Lung (tissue), 12 donors: ENCODE measurements around the gene MINDY2. TPM values are rescaled to one million over a fixed set of nuclear protein-coding genes. Genes with fewer than 3 reads are reported as not detected.
"Not testable (repeated sequence)": the region's sequence is repeated elsewhere in the genome, so short reads cannot be mapped to it uniquely, and the experiment has no call there.

Experiments
- ATAC-seq: fragments of 200-7000 bp; cut with Tn5 transposase; one replicate; pipeline ENCODE4 v1.9.1; 2020; ENCODE audit warnings: moderate number of reproducible peaks; ENCODE audit not compliant: insufficient read depth, low FRiP score
- DNase-seq, 3 donors: peaks; one replicate each; pipeline ENCODE4 v3.0.0-alpha.2; 2013 to 2017
- H3K27ac ChIP-seq, 2 donors: one replicate each; pipeline ENCODE4 v1.5.1; 2013; ENCODE audit warnings: mild to moderate bottlenecking in 2 of 2, moderate library complexity in 2 of 2, control low read depth in 1 of 2, inconsistent platforms in 1 of 2, low read depth in 1 of 2, low read length in 1 of 2
- H3K27me3 ChIP-seq, 3 donors: one replicate each; pipeline ENCODE4 v1.5.1; 2013; ENCODE audit warnings: low read length in 2 of 3; ENCODE audit not compliant: control insufficient read depth in 3 of 3, insufficient read depth in 3 of 3
- H3K36me3 ChIP-seq, 4 donors: one replicate each; pipeline ENCODE4 v1.5.1; 2013; ENCODE audit warnings: low read length in 4 of 4, mild to moderate bottlenecking in 1 of 4, moderate library complexity in 1 of 4; ENCODE audit not compliant: control insufficient read depth in 4 of 4, insufficient read depth in 4 of 4
- H3K4me1 ChIP-seq, 5 donors: one replicate each; pipeline ENCODE4 v1.5.1; 2013; ENCODE audit warnings: low read length in 5 of 5, mild to moderate bottlenecking in 2 of 5, moderate library complexity in 1 of 5; ENCODE audit not compliant: control insufficient read depth in 5 of 5, insufficient read depth in 5 of 5
- H3K4me3 ChIP-seq: one replicate; pipeline ENCODE4 v1.5.1; 2013; ENCODE audit warnings: mild to moderate bottlenecking, control low read depth, moderate library complexity
- H3K9ac ChIP-seq, 2 donors: one replicate each; pipeline ENCODE4 v1.5.1; 2013; ENCODE audit warnings: low read length in 2 of 2, control low read depth in 1 of 2; ENCODE audit not compliant: insufficient read depth in 1 of 2
- H3K9me3 ChIP-seq, 4 donors: one replicate each; pipeline ENCODE4 v1.5.1; 2013; ENCODE audit warnings: low read length in 3 of 4, mild to moderate bottlenecking in 1 of 4, moderate library complexity in 1 of 4; ENCODE audit not compliant: control insufficient read depth in 4 of 4, insufficient read depth in 3 of 4
- WGBS, 2 donors: extraction: QIAGEN DNeasy Blood & Tissue Kit; methylation state at CpG; one replicate each; pipeline ENCODE4 v1.1.7; 2013; 5-methylcytosine and 5-hydroxymethylcytosine counted together
- polyA plus RNA-seq, 2 donors: library from polyadenylated mRNA; stranded (reverse); fragments of 200-250 nt; gene quantifications; one replicate each; pipeline ENCODE4 v1.2.1, GENCODE V29; 2013
- total RNA-seq, 2 donors: library from RNA; depleted of rRNA in 1 of 2; stranded (reverse); fragments of >200 nt in 1 of 2; gene quantifications; one replicate each; pipeline ENCODE4 v1.2.1, GENCODE V29; 2014 to 2021
- TF ChIP-seq, protein P1 (sequence below): IDR thresholded peaks from 2 replicates; pipeline ENCODE4 v1.5.1; 2012; ENCODE audit warnings: mild to moderate bottlenecking; ENCODE audit errors: control extremely low read depth, extremely low read depth
- donor health status: control.
- donor health status: control.
- donor health status: Bipolar disorder and iron deficiency.
- donor health status: healthy.
- donor health status: DM: yes; HTN: yes; CAD: no.

The MINDY2 gene
- total and polyA plus RNA-seq, 4 donors: 4.1 to 37.9 (median 15.3) TPM

DNA sequence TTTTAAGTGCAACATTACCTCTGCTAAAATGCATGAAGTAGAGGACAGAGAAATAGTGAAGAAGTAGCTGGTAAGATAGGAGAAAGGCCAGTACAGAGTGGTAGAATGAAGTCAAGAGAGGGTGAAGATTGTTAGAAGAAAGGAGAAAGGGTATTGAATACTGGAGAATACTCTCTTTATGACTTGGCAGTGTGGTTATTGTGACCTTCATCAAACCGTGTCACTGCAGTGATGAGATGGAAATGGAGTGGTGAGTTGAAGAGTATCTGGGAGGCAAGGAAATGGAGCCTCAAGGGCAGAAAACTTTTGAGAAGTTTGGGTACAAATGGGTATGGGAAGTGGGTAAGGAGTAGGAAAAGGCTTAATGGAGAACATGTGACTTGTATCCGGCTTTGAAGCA is 24.7 kb downstream of the MINDY2 start:
- no peak overlapping the region for H3K4me3 ChIP-seq
- ATAC-seq: no peak
- WGBS, 2 donors: 64 to 83% methylated on average over 2 of the region's 2 CpGs
- no peak overlapping the region for H3K27ac ChIP-seq
- no peaks in the 10 kb centered on the region for H3K9me3 ChIP-seq
- H3K4me1 ChIP-seq: peaks cover 0 to 31% (median 0%) of the 10 kb centered on the region in 5 donors
- no peak for DNase-seq
- TF ChIP-seq, protein P1, sequence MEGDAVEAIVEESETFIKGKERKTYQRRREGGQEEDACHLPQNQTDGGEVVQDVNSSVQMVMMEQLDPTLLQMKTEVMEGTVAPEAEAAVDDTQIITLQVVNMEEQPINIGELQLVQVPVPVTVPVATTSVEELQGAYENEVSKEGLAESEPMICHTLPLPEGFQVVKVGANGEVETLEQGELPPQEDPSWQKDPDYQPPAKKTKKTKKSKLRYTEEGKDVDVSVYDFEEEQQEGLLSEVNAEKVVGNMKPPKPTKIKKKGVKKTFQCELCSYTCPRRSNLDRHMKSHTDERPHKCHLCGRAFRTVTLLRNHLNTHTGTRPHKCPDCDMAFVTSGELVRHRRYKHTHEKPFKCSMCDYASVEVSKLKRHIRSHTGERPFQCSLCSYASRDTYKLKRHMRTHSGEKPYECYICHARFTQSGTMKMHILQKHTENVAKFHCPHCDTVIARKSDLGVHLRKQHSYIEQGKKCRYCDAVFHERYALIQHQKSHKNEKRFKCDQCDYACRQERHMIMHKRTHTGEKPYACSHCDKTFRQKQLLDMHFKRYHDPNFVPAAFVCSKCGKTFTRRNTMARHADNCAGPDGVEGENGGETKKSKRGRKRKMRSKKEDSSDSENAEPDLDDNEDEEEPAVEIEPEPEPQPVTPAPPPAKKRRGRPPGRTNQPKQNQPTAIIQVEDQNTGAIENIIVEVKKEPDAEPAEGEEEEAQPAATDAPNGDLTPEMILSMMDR: no peak
- H3K9ac ChIP-seq: no peak overlapping the region
- no peaks in the 10 kb centered on the region for H3K36me3 ChIP-seq
- H3K27me3 ChIP-seq: no peaks in the 10 kb centered on the region

DNA sequence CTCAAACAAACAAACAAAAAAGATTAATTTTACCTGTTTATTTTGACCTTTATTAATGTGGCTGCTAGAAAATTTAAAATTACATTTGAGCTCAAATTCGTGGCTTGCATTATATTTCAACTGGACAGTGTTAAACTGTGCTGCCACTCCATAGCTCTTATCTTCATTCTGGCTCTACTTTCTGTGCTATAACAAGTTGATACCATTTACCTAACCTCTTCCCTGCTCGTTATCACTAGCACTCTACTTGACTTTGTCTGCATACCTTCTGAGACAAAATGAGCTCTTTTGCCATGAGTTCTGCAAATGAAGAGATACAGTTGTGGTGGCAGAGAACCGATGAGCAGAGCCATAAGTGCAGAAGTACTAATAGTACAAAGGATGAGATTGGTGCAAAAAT is 26.4 kb downstream of the MINDY2 start:
- WGBS, 2 donors: 67 to 86% methylated on average over 3 of the region's 3 CpGs
- TF ChIP-seq, protein P1: no peak
- Histone ChIP-seq H3K27ac (no peak overlapping the region), H3K9ac (no peak overlapping the region), H3K36me3 (no peaks in the 10 kb centered on the region), H3K4me1 (peaks cover 0 to 27% (median 0%) of the 10 kb centered on the region in 5 donors), H3K4me3 (no peak overlapping the region), H3K9me3 (no peaks in the 10 kb centered on the region), H3K27me3 (no peaks in the 10 kb centered on the region)
- DNase-seq (no peak), ATAC-seq (no peak)

DNA sequence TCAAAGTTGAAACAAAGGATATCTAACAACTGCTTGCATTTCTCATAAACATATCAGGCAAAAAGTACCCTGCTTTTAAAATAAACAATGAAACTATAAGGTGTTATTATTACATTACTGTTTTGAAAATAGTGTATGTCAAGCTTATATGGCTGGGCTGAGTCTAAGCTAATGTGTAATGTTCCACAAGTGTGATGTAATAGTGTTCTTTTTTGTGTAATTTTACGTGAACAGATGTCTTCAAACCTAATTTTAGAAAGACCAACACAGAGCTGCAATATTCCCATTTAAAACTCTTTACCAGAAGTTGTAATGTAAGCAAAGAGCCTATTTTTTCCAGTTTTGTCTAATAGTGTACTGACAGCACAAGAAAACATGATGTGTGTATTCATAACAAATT is 34.0 kb downstream of the MINDY2 start:
- WGBS, 2 donors: 25 to 54% methylated on average over 1 of the region's 1 CpG
- no peak for ATAC-seq

DNA sequence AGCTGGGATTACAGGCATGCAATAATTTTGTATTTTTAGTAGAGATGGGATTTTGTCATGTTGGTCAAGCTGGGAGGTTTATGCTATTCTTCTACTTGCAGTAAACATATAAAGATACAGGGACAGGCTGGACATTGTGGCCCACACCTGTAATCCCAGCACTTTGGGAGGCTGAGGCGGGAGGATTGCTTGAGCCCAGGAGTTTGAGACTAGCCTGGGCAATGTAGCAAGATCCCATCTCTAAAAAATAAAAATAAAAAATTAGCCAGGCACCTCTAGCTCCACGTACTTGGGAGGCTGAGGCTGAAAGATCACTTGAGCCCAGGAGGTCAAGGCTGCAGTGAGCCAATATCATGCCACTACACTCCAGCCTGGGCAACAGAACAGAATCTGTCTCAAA is 52.2 kb downstream of the MINDY2 start:
- H3K4me1 ChIP-seq, H3K27me3 ChIP-seq, H3K27ac ChIP-seq, H3K36me3 ChIP-seq, H3K9me3 ChIP-seq, ATAC-seq, H3K9ac ChIP-seq, DNase-seq, H3K4me3 ChIP-seq: not testable (repeated sequence)
- WGBS, 2 donors: 96 to 100% methylated on average over 2 of the region's 2 CpGs

More for the DNA sequence above, 34.0 kb downstream of the MINDY2 start:
- Histone ChIP-seq H3K27me3 (no peaks in the 10 kb centered on the region), H3K4me1 (peaks cover 0 to 5% (median 0%) of the 10 kb centered on the region in 5 donors), H3K27ac (no peak overlapping the region), H3K36me3 (peaks cover 0 to 9% (median 3%) of the 10 kb centered on the region in 4 donors), H3K9me3 (no peaks in the 10 kb centered on the region), H3K9ac (no peak overlapping the region), H3K4me3 (no peak overlapping the region)
- DNase-seq: peak in 1 of 3 donors; percentile 13
- TF ChIP-seq, protein P1: no peak
